D721Med (cell line): ENCODE results near the gene BRD1.

Experiments
- DNase-seq: peaks from one replicate; pipeline ENCODE4 v3.0.0; 2011; ENCODE audit warnings: low spot score; ENCODE audit not compliant: insufficient read length
- FAIRE-seq: peaks from 2 replicates; lab custom pipeline; 2011; peaks lifted over from hg19 to GRCh38; lab: Jason Lieb, UNC
- TF ChIP-seq, protein P1 (sequence below): IDR thresholded peaks from 2 replicates; pipeline ENCODE4 v1.5.1; 2012; ENCODE audit warnings: mild to moderate bottlenecking, control low read depth; ENCODE audit not compliant: insufficient read depth; ENCODE audit errors: missing control alignments

BRD1 gene

DNA sequence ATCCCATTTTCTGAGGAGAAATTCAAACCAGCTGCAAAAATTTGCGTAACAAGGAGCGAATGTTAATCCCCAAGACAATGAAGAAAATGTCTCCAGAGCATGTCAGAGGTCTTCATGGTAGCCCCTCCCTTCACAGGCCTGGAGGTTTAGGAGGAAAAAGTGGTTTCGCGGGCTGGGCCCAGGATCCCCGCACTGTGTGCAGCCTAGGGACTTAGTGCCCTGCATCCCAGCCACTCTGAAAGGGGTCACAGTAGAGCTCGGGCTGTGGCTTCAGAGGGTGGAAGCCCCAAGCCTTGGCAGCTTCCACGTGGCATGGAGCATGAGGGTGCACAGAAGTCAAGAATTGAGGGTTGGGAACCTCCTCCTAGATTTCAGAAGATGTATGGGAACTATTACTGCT lies 87.4 kb downstream of the BRD1 start:
- FAIRE-seq, result no peak

DNA sequence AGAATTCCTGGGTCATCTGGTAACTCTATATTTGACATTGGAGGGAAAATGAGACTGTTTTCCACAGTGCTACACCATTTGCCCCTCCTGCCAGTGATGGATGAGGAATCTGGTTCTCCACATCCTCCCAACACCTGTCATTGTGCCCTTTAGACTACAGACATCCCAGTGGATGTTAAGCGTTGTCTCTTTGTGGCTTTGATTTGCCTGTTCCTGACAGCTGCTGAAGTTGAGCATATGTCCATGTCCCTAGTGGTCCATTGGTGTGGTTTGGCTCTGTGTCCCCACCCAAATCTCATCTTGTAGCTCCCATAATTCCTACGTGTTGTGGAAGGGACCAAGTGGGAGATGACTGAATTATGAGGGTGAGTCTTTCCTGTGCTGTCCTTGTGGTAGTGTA lies 88.5 kb downstream of the BRD1 start:
- FAIRE-seq, result no peak

More for the DNA sequence above, 87.4 kb downstream of the BRD1 start:
- DNase-seq, result no peak
- TF ChIP-seq, protein P1, sequence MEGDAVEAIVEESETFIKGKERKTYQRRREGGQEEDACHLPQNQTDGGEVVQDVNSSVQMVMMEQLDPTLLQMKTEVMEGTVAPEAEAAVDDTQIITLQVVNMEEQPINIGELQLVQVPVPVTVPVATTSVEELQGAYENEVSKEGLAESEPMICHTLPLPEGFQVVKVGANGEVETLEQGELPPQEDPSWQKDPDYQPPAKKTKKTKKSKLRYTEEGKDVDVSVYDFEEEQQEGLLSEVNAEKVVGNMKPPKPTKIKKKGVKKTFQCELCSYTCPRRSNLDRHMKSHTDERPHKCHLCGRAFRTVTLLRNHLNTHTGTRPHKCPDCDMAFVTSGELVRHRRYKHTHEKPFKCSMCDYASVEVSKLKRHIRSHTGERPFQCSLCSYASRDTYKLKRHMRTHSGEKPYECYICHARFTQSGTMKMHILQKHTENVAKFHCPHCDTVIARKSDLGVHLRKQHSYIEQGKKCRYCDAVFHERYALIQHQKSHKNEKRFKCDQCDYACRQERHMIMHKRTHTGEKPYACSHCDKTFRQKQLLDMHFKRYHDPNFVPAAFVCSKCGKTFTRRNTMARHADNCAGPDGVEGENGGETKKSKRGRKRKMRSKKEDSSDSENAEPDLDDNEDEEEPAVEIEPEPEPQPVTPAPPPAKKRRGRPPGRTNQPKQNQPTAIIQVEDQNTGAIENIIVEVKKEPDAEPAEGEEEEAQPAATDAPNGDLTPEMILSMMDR, result no peak

DNA sequence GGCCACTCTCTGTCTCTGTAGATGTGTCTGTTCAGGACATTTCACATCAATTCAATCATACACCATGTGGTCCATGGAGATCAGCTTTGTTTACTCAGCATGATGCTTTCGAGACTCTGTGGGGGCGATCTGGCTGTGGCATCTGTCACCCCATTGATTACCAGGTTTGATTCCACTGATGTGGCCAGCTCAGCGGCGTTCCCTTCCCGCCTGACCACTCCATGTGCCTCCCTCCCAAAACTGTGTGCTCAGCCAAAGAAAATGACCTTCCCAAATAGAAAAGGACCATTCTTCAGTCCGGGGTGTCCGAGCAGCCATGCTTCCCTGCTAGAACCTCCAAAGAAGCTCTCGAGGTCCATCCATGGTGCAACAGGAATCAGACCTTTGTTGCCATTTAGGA lies 89.1 kb downstream of the BRD1 start:
- TF ChIP-seq, protein P1, result no peak

More for the DNA sequence above, 88.5 kb downstream of the BRD1 start:
- TF ChIP-seq, protein P1, result no peak
- DNase-seq, result no peak

DNA sequence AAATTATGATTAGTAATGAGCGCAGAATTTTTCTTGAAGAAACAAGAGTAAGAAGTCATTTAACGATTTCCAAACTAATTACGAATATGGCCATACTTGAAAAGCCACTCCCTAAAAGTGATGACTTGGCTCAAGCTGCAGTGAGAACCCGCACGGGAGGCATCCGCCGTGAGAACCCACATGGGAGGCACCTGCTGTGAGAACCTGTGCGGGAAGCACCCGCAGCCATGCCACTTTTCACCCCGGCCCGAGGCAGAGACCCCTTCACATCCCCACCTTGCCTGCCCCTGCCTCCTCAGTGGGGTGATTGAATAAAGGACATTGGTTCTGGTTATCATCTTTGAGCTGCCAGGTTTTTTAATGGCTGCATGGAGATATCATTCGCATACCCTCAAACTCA lies 89.7 kb downstream of the BRD1 start:
- FAIRE-seq, result no peak
- DNase-seq, result no peak
- TF ChIP-seq, protein P1, result no peak

More for the DNA sequence above, 89.1 kb downstream of the BRD1 start:
- no peak for FAIRE-seq
- DNase-seq, result no peak

DNA sequence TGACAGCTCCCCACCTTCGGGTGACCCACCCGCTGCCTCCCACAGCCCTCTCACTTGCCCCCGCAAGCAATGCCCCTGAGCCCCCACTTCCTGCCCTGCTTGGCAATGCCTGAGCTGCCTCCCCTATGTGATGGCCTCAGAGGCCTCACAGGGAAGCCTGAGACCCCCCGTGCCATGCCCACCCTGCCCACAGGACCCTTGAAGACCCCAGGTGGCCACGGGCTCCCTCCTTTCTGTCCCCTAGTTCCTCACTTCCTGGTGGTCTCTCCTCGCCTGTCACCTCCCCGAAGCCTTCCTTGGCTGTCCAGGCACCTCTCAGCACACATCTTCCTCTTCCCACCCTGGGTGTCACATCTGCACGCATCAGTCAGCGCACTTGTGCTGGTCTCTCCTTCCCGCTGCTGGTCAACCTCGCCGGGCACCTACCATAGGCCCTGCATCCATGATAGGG lies 90.5 kb downstream of the BRD1 start:
- TF ChIP-seq, protein P1, result no peak
- FAIRE-seq (no peak), DNase-seq (no peak)

DNA sequence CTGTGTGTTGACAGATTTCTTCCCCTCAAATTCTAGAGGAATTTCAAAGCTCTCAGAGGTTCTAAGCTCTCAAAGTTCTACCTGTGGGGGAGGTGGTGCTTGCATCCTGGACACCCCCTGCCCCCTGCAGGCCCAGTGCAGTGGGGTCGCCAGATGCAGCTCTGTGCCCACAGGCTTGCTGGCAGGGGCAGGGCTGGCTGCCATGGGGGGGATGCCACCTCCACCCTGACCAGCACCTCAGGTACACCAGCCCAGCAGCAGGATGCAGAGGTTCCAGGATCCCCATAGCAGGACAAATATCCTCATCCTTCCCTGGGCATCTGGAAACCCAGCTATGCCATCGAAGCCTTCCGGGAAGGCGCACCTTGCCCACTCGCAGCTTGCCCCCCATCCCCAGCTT lies 91.1 kb downstream of the BRD1 start:
- DNase-seq, result no peak
- TF ChIP-seq, protein P1, result no peak
- no peak for FAIRE-seq

DNA sequence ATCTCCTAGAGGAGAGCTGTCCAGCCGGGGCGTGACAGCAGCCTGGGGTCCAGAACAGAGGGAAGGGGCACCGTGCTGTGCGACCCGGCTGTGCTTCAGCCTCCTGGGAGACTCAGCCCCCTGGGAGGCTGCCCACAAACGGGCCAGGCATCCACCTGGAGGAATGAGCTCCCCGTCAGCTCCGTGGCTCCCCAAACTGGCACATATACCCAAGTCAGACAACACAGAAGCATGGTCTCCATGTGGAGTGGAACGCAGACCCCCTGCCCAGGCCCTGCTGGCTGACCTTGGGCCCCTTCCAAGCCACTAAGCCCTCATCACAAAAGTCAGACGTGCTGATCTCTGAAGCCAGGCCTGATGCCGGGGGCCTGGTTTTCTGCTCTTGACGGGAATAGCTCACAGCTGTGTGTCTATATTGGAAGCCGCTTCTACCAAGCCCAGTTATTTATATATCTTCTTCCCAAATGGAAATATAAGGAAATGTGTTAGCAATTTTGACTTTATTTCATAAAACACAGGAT lies 91.7 kb downstream of the BRD1 start:
- no peak for FAIRE-seq
- TF ChIP-seq, protein P1, result no peak
- no peak for DNase-seq
